HFF-Myc (cell line): Measurements from ENCODE around the gene PDIA2.

Experiments
- DNase-seq: peaks from one replicate; pipeline ENCODE4 v3.0.0-alpha.2; 2011; ENCODE audit warnings: low read depth; ENCODE audit errors: extremely low read depth
- H3K4me3 ChIP-seq: replicated peaks from 2 replicates; pipeline ENCODE4 v1.5.1; 2011; ENCODE audit warnings: low read depth, mild to moderate bottlenecking, control low read depth, low read length
- TF ChIP-seq, protein P1 (sequence below): IDR thresholded peaks from 2 replicates; pipeline ENCODE4 v1.5.1; 2012; ENCODE audit warnings: mild to moderate bottlenecking, low read depth, low read length, control low read depth; ENCODE audit errors: missing control alignments

The PDIA2 gene

GRCh38 chr16:318628-319027, 35.7 kb downstream of the PDIA2 start:
- DNase-seq, result no peak
- H3K4me3 ChIP-seq, result no peak overlapping the region
- TF ChIP-seq, protein P1, sequence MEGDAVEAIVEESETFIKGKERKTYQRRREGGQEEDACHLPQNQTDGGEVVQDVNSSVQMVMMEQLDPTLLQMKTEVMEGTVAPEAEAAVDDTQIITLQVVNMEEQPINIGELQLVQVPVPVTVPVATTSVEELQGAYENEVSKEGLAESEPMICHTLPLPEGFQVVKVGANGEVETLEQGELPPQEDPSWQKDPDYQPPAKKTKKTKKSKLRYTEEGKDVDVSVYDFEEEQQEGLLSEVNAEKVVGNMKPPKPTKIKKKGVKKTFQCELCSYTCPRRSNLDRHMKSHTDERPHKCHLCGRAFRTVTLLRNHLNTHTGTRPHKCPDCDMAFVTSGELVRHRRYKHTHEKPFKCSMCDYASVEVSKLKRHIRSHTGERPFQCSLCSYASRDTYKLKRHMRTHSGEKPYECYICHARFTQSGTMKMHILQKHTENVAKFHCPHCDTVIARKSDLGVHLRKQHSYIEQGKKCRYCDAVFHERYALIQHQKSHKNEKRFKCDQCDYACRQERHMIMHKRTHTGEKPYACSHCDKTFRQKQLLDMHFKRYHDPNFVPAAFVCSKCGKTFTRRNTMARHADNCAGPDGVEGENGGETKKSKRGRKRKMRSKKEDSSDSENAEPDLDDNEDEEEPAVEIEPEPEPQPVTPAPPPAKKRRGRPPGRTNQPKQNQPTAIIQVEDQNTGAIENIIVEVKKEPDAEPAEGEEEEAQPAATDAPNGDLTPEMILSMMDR, result peak; percentile 24

- H3K4me3 ChIP-seq, result no peak overlapping the region
- TF ChIP-seq, protein P1, result no peak
- DNase-seq, result no peak
Observed at GRCh38 chr16:320206-320605, 37.2 kb downstream of the PDIA2 start.

- TF ChIP-seq, protein P1, result no peak
- DNase-seq, result no peak
- H3K4me3 ChIP-seq, result no peak overlapping the region
Observed at GRCh38 chr16:321532-321931, 38.6 kb downstream of the PDIA2 start.

DNA sequence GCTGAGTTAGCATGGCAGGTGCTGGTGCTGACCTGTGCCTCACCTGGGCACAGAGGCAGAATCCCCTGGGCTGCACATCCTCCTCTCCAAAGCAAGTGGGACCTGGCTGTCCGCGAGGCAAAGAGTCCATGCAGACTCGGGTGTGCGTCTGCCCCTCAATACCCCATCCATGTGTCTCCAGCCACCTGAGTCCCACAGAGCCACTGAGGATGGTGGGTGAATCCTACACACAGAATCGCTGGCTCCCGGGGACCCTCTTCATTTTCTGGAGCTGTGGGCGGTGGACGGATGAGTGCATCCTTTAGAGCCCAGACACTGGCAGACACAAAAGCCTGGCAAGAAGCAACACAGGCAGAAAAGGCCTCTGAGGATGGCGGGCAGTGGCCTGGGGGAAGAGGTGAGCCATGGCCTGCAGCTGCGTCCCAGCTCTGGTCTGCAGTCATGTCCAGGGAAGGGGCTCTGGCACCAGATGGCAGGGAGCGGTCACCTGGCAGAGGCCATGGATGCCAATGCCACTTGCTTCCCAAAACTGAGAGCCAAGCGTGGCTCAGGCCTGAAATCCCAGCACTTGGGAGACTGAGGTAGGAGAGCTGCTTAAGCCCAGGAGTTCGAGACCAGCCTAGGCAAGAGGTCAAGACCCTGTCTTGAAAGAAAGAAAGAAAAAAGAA, 39.6 kb downstream of the PDIA2 start:
- TF ChIP-seq, protein P1, result no peak
- no peak overlapping the region for H3K4me3 ChIP-seq
- DNase-seq, result no peak

GRCh38 chr16:324201-324450, 41.2 kb downstream of the PDIA2 start:
- TF ChIP-seq, protein P1, result no peak
- no peak for DNase-seq
- H3K4me3 ChIP-seq, result no peak overlapping the region

- DNase-seq, result no peak
- H3K4me3 ChIP-seq, result no peak overlapping the region
- TF ChIP-seq, protein P1, result no peak
Observed at GRCh38 chr16:324451-325334, 41.7 kb downstream of the PDIA2 start.
